PC-3 (cell line): Measurements from ENCODE around the gene ZWILCH. TPM values are rescaled to one million over a fixed set of nuclear protein-coding genes. Genes with fewer than 3 reads are reported as not detected.

Source experiments
- ATAC-seq: fragments of 200-7000 bp; cut with Tn5 transposase; 2 replicates; pipeline ENCODE4 v1.9.1; 2020; ENCODE audit warnings: mild to moderate bottlenecking, moderate library complexity
- BruUV-seq: library from RNA; stranded (reverse); fragments of 400-500 nt; replicated peaks from 2 replicates; lab custom pipeline; 2021; lab: Mats Ljungman, UMichigan
- CTCF ChIA-PET: fragments of 300-600 bp; sonication (Branson Sonifier 250); formaldehyde crosslinking; loops from one replicate; lab custom pipeline; 2022; ENCODE audit warnings: antibody characterized with exemption; lab: Charles Lee
- POLR2A ChIA-PET: fragments of 300-600 bp; sonication (Branson Sonifier 250); formaldehyde crosslinking; loops from one replicate; lab custom pipeline; 2022; ENCODE audit warnings: antibody characterized with exemption; ENCODE audit not compliant: unreplicated experiment; lab: Charles Lee
- DNase-seq: peaks from one replicate; pipeline ENCODE4 v3.0.0-alpha.2; 2015
- H2AFZ ChIP-seq: fragments of 300-600 bp; sonication (generic); 2 replicates; pipeline ENCODE4 v1.6.0; 2016; ENCODE audit warnings: antibody characterized with exemption, low read length
- H3F3A ChIP-seq: fragments of 300-600 bp; sonication (generic); one replicate; pipeline ENCODE4 v1.6.0; 2017; ENCODE audit warnings: antibody characterized with exemption, low read length, control low read depth, mild to moderate bottlenecking; ENCODE audit not compliant: unreplicated experiment
- H3K27ac ChIP-seq: fragments of 300-600 bp; sonication (generic); 2 replicates; pipeline ENCODE4 v1.5.1; 2016; ENCODE audit warnings: mild to moderate bottlenecking, low read length
- H3K27me3 ChIP-seq: fragments of 300-600 bp; sonication (generic); 2 replicates; pipeline ENCODE4 v1.6.1; 2016; ENCODE audit warnings: low read length, mixed read lengths
- H3K36me3 ChIP-seq: fragments of 300-600 bp; sonication (generic); 2 replicates; pipeline ENCODE4 v1.6.1; 2016; ENCODE audit warnings: low read depth, mixed run types, low read length, mixed read lengths
- H3K4me1 ChIP-seq: fragments of 300-600 bp; sonication (generic); 2 replicates; pipeline ENCODE4 v1.5.1; 2016; ENCODE audit warnings: low read length; ENCODE audit not compliant: insufficient read depth
- H3K4me2 ChIP-seq: fragments of 300-600 bp; sonication (generic); 2 replicates; pipeline ENCODE4 v1.6.0; 2016; ENCODE audit warnings: low read length
- H3K4me3 ChIP-seq: fragments of 300-600 bp; sonication (generic); 2 replicates; pipeline ENCODE4 v1.5.1; 2016; ENCODE audit warnings: mild to moderate bottlenecking, low read length, mixed read lengths
- H3K79me2 ChIP-seq: fragments of 300-600 bp; sonication (generic); 2 replicates; pipeline ENCODE4 v1.6.1; 2017; ENCODE audit warnings: low read length, mixed read lengths
- H3K9ac ChIP-seq: fragments of 300-600 bp; sonication (generic); 2 replicates; pipeline ENCODE4 v1.6.0; 2016; ENCODE audit warnings: mild to moderate bottlenecking, low read length
- H3K9me2 ChIP-seq: fragments of 300-600 bp; sonication (generic); replicated peaks from 2 replicates; pipeline ENCODE4 v1.6.1; 2016; ENCODE audit warnings: mixed run types, low read length, mixed read lengths
- H3K9me3 ChIP-seq: fragments of 300-600 bp; sonication (generic); 2 replicates; pipeline ENCODE4 v1.6.1; 2016; ENCODE audit warnings: low read length, mixed read lengths
- H4K20me1 ChIP-seq: fragments of 300-600 bp; sonication (generic); 2 replicates; pipeline ENCODE4 v1.6.1; 2016; ENCODE audit warnings: low read length, mixed read lengths
- CTCF ChIP-seq: fragments of 300-600 bp; sonication (generic); conservative IDR thresholded peaks from 2 replicates; pipeline ENCODE4 v1.5.1; 2017; ENCODE audit warnings: antibody characterized with exemption, low read depth, mild to moderate bottlenecking, low read length
- EZH2 ChIP-seq: fragments of 300-600 bp; sonication (generic); IDR thresholded peaks from one replicate; pipeline ENCODE4 v1.6.1; 2017; ENCODE audit warnings: antibody characterized with exemption, mild to moderate bottlenecking, low read length; ENCODE audit not compliant: unreplicated experiment
- EZH2phosphoT487 ChIP-seq: fragments of 300-600 bp; sonication (generic); IDR thresholded peaks from 2 replicates; pipeline ENCODE4 v1.6.1; 2018; ENCODE audit warnings: mild to moderate bottlenecking, antibody characterized with exemption, low read length, borderline replicate concordance
- intact Hi-C: fragments of 100-400 bp; cut with micrococcal nuclease; formaldehyde crosslinking; loops from 2 replicates; pipeline ENCODE4 v1.9.0; 2023
- total RNA-seq: library from RNA; depleted of rRNA; stranded (reverse); fragments of >200 nt; gene quantifications from 2 replicates; pipeline ENCODE4 v1.2.3, GENCODE V29; 2014

Gene ZWILCH
- total RNA-seq, 1 experiment from 2014 or later, result 18.1 TPM

GRCh38 chr15:66593219-66593780 lies 88.2 kb downstream of the ZWILCH start:
- Histone ChIP-seq H3K9me2 (no peaks in the 10 kb centered on the region), H3K9me3 (no peaks in the 10 kb centered on the region), H3K27ac (no peak overlapping the region), H3K4me2 (no peak overlapping the region), H3K9ac (no peak overlapping the region), H4K20me1 (no peaks in the 10 kb centered on the region), H3K36me3 (no peaks in the 10 kb centered on the region), H3F3A (no peaks in the 10 kb centered on the region), H3K27me3 (no peaks in the 10 kb centered on the region), H3K4me3 (no peak overlapping the region), H3K4me1 (peaks cover 8% of the 10 kb centered on the region), H2AFZ (no peak overlapping the region), H3K79me2 (no peaks in the 10 kb centered on the region)
- no peak for TF ChIP-seq CTCF
- TF ChIP-seq EZH2, result no peak
- no peak for TF ChIP-seq EZH2phosphoT487
- no TSS peak for BruUV-seq
- ATAC-seq (no peak), DNase-seq (no peak)
- CTCF ChIA-PET, result no interaction called here
- POLR2A ChIA-PET, result no interaction called here
- intact Hi-C loops, result no loop called here

GRCh38 chr15:66594344-66594743 lies 89.2 kb downstream of the ZWILCH start:
- Histone ChIP-seq H3F3A (no peaks in the 10 kb centered on the region), H3K27me3 (no peaks in the 10 kb centered on the region), H3K4me2 (no peak overlapping the region), H3K9me3 (no peaks in the 10 kb centered on the region), H3K4me1 (peaks cover 8% of the 10 kb centered on the region), H4K20me1 (no peaks in the 10 kb centered on the region), H3K36me3 (no peaks in the 10 kb centered on the region), H3K79me2 (no peaks in the 10 kb centered on the region), H2AFZ (no peak overlapping the region), H3K9ac (no peak overlapping the region), H3K9me2 (no peaks in the 10 kb centered on the region), H3K27ac (no peak overlapping the region), H3K4me3 (no peak overlapping the region)
- no TSS peak for BruUV-seq
- CTCF ChIA-PET, result no interaction called here
- intact Hi-C loops, result no loop called here
- POLR2A ChIA-PET, result no interaction called here
- ATAC-seq (peak; percentile 43; the same call in 1 of the 2 replicates), DNase-seq (peak; percentile 9)
- TF ChIP-seq EZH2 (no peak), CTCF (peak; percentile 35; the same call in 1 of the 2 replicates)

DNA sequence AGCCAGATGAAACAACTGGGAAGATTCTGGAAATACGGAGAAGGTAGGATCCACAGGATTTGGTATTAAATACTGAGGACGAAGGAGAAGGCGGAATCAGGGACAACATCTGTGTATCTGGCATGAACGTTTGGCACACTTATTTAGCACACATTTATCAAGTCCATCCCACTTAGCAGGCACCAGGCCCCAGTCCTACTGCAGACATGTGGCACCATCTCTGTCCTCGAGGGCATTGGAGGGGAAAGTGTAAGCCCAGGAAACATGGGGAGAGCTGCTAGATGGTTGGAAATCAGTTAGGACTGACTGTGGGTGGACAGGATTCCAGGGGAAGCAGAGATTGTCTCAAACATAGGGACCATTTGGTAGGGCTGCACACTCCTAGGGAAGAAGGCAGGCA lies 89.7 kb downstream of the ZWILCH start:
- Histone ChIP-seq H2AFZ (no peak overlapping the region), H3K36me3 (no peaks in the 10 kb centered on the region), H3K79me2 (no peaks in the 10 kb centered on the region), H3K9me3 (no peaks in the 10 kb centered on the region), H3K9me2 (no peaks in the 10 kb centered on the region), H3K9ac (no peak overlapping the region), H3K4me1 (peaks cover 8% of the 10 kb centered on the region), H4K20me1 (no peaks in the 10 kb centered on the region), H3K4me3 (no peak overlapping the region), H3F3A (no peaks in the 10 kb centered on the region), H3K27me3 (no peaks in the 10 kb centered on the region), H3K27ac (no peak overlapping the region), H3K4me2 (no peak overlapping the region)
- TF ChIP-seq EZH2, result no peak
- no peak for TF ChIP-seq CTCF
- no peak for TF ChIP-seq EZH2phosphoT487
- ChIA-PET POLR2A (no interaction called here), CTCF (no interaction called here)
- DNase-seq (no peak), ATAC-seq (no peak)
- no TSS peak for BruUV-seq
- intact Hi-C loops, result no loop called here
